HG02943 (cell line): ENCODE results near the gene CIDEC.

Experiments used
- ATAC-seq: cut with Tn5 transposase; IDR thresholded peaks from one replicate; pipeline ENCODE4 v1.9.1; 2021; ENCODE audit warnings: mild to moderate bottlenecking, low read depth, moderate library complexity; ENCODE audit not compliant: unreplicated experiment

The CIDEC gene

GRCh38 chr3:9818666-9819335, 61.3 kb downstream of the CIDEC start:
- ATAC-seq, result no peak

GRCh38 chr3:9817436-9817835, 62.6 kb downstream of the CIDEC start:
- no peak for ATAC-seq
